Psoas muscle (tissue), 8 donors: ENCODE results near the gene LETM1. TPM values are rescaled to one million over a fixed set of nuclear protein-coding genes. Genes with fewer than 3 reads are reported as not detected.

ENCODE experiments used
- ATAC-seq, 4 donors: fragments of 200-7000 bp; cut with Tn5 transposase; one replicate each; pipeline ENCODE4 v1.9.1; 2020; ENCODE audit warnings: moderate library complexity in 3 of 4, mild to moderate bottlenecking in 2 of 4
- DNase-seq, 2 donors: peaks; one replicate each; pipeline ENCODE4 v3.0.0-alpha.2; 2020
- H3K27ac ChIP-seq: fragments of 200-600 bp; one replicate; pipeline ENCODE4 v1.8.0; 2022
- H3K27me3 ChIP-seq, 3 donors: fragments of 200-600 bp in 1 of 3; one replicate each; pipeline versions ENCODE4 v1.6.1 to v1.8.0; 2013 to 2022; ENCODE audit warnings: low read length in 2 of 3, mild to moderate bottlenecking in 2 of 3, moderate library complexity in 1 of 3; ENCODE audit not compliant: insufficient read depth in 3 of 3
- H3K36me3 ChIP-seq, 2 donors: fragments of 200-600 bp in 1 of 2; one replicate each; pipeline versions ENCODE4 v1.6.1 to v1.8.0; 2013 to 2022; ENCODE audit warnings: low read depth in 1 of 2, mild to moderate bottlenecking in 1 of 2, moderate library complexity in 1 of 2; ENCODE audit not compliant: insufficient read depth in 1 of 2
- H3K4me1 ChIP-seq: fragments of 200-600 bp; one replicate; pipeline ENCODE4 v1.8.0; 2022
- H3K4me3 ChIP-seq: fragments of 200-600 bp; one replicate; pipeline ENCODE4 v1.8.0; 2022; ENCODE audit warnings: mild to moderate bottlenecking
- H3K9me3 ChIP-seq: fragments of 200-600 bp; one replicate; pipeline ENCODE4 v1.8.0; 2022
- WGBS, 3 donors: extraction: QIAGEN DNeasy Blood & Tissue Kit; methylation state at CpG; one replicate each; pipeline versions ENCODE4 v1.1.6 to v1.1.7; 2013; 5-methylcytosine and 5-hydroxymethylcytosine counted together
- intact Hi-C, 2 donors: fragments of 100-400 bp; cut with DNase I; formaldehyde crosslinking; loops; one replicate each; pipeline versions ENCODE4 v1.11.0 to v1.14.2; 2022
- polyA plus RNA-seq, 3 donors: library from polyadenylated mRNA; stranded (reverse); fragments of 200-250 nt; gene quantifications; one replicate each; pipeline ENCODE4 v1.2.3, GENCODE V29; 2013
- total RNA-seq, 4 donors: library from RNA; stranded (reverse); fragmentation: NEBNext Ultra II Directional in 2 of 4; extraction: Animal tissue kit (Norgen Biotek cat#: 25700) in 2 of 4; gene quantifications; one replicate each; pipeline versions ENCODE4 v1.2.1 to v1.2.4, GENCODE V29; 2021 to 2023
- TF ChIP-seq, protein P1 (sequence below): fragments of 200-600 bp; IDR thresholded peaks from one replicate; pipeline ENCODE4 v1.8.0; 2022; ENCODE audit warnings: antibody characterized with exemption
- donor health status: healthy with polysubstance abuse.
- donor health status: DM: no; HTN: no; CAD: no; lungs with moderate emphysema.
- donor health status: Bipolar disorder and iron deficiency.
- donor health status: healthy.
- donor health status: DM: yes; HTN: yes; CAD: no.
- donor health status: DM: no; HTN: no; CAD: no.
- donor health status: DM: no; HTN: no; CAD: no.
- donor health status: DM: yes; HTN: yes; CAD: no.

LETM1 gene
- total and polyA plus RNA-seq, 7 donors, result 14.1 to 50.3 (median 26.8) TPM

DNA sequence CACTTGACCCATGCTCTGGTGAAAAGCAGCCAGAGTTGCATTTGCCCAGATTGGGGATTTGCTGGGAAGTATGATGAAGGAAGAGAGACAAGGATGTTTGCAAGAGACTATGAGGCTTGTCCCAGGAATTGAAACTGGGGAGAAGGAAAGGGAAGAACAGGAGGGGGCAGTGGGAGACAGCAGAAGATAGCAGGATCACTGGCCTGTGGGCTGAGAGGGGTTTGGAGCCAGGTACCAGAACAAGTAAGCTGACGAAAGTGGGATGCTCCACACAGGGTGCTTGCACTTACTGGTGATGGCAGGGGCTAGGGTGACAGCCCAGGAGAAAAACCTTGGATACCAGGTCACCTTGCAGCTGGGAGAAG lies 3.4 kb upstream of the LETM1 start:
- no peak overlapping the region for H3K27ac ChIP-seq
- H3K4me1 ChIP-seq, result peaks cover 12% of the 10 kb centered on the region
- no peaks in the 10 kb centered on the region for H3K9me3 ChIP-seq
- H3K36me3 ChIP-seq, result no peaks in the 10 kb centered on the region
- no peak for DNase-seq
- H3K4me3 ChIP-seq, result no peak overlapping the region
- TF ChIP-seq, protein P1, sequence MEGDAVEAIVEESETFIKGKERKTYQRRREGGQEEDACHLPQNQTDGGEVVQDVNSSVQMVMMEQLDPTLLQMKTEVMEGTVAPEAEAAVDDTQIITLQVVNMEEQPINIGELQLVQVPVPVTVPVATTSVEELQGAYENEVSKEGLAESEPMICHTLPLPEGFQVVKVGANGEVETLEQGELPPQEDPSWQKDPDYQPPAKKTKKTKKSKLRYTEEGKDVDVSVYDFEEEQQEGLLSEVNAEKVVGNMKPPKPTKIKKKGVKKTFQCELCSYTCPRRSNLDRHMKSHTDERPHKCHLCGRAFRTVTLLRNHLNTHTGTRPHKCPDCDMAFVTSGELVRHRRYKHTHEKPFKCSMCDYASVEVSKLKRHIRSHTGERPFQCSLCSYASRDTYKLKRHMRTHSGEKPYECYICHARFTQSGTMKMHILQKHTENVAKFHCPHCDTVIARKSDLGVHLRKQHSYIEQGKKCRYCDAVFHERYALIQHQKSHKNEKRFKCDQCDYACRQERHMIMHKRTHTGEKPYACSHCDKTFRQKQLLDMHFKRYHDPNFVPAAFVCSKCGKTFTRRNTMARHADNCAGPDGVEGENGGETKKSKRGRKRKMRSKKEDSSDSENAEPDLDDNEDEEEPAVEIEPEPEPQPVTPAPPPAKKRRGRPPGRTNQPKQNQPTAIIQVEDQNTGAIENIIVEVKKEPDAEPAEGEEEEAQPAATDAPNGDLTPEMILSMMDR, result no peak
- intact Hi-C loops, result loop anchor here in 1 of 2 donors (5.0 kb wide), 1 partner anchor 38 kb away; no protein-coding TSS in a partner anchor
- WGBS, 3 donors, result 76 to 100% (median 86%) methylated on average over 1 of the region's 1 CpG
- ATAC-seq, result no peak
- H3K27me3 ChIP-seq, result peaks cover 0 to 18% (median 5%) of the 10 kb centered on the region in 3 donors

DNA sequence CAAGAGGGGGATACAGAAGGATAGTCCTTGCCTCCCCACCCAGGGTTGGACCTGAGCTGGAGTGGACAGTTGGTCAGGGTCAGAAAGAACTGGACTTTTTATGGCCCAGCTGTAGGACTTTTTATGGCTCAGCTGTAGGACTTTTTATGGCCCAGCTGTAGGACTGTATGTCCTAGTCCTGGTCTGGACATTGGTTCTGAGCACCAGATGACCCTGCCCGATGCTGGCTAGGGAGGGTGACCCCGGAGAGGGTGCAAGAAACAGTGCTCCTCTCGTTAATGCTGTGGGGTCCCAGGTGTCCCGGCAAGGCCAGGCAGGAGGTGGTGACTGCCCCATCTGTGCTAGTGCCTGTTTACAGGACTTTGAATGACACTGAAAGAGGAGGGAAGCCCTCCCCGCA lies 2.0 kb upstream of the LETM1 start:
- 51 to 57% (median 53%) methylated on average over 5 of the region's 5 CpGs for WGBS, 3 donors

DNA sequence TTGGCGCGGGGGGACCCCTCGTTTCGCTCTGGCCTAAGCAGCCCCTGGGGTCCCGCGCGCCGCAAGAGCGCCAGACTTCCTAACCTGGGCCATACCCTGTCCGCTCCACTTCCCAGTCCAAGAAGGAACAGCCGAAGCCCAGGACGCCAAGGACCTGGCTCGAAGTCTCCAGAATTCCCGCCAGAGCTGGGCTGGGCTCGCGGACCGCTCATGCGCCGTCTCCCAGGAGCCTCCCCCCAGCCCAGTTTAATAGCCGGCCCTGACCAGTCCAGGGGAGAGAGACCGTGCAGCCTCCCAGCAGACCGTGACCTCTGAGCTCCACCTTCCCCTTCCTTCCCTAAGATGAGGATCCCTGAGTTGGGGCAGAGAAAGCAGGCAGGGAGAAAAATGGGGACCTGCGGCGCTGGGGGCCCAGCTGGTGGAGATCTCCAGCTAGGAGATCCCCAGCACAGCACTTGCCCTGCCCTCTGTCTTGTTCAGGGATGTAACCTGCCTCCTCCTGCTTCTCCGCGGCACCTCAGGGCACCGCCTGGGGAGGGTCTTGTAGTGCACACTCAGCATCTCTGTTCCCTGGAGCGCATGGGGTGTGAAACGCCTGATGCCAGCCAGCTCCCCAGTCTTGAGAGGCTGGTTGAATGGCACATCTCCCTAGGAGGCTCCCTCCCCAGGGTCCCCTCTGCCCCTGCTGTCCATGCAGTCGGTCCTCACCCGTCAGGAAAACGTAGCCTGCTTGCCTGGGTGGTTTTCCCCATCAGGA lies 1.2 kb upstream of the LETM1 start:
- peak; percentile 1 to 8 (median 2) for ATAC-seq
- intact Hi-C loops, result loop anchor here in 1 of 2 donors (5.0 kb wide), 1 partner anchor 40 kb away; no protein-coding TSS in a partner anchor

More for the DNA sequence above, 2.0 kb upstream of the LETM1 start:
- ATAC-seq (no peak), DNase-seq (no peak)
- no peak overlapping the region for H3K27ac ChIP-seq
- H3K4me1 ChIP-seq, result peaks cover 20% of the 10 kb centered on the region
- intact Hi-C loops, result loop anchor here in 1 of 2 donors (5.0 kb wide), 1 partner anchor 39 kb away; no protein-coding TSS in a partner anchor
- H3K36me3 ChIP-seq, result peaks cover 0 to 6% of the 10 kb centered on the region in 2 donors
- no peaks in the 10 kb centered on the region for H3K9me3 ChIP-seq
- TF ChIP-seq, protein P1, result no peak
- no peak overlapping the region for H3K4me3 ChIP-seq
- peaks cover 0 to 5% (median 3%) of the 10 kb centered on the region in 3 donors for H3K27me3 ChIP-seq

DNA sequence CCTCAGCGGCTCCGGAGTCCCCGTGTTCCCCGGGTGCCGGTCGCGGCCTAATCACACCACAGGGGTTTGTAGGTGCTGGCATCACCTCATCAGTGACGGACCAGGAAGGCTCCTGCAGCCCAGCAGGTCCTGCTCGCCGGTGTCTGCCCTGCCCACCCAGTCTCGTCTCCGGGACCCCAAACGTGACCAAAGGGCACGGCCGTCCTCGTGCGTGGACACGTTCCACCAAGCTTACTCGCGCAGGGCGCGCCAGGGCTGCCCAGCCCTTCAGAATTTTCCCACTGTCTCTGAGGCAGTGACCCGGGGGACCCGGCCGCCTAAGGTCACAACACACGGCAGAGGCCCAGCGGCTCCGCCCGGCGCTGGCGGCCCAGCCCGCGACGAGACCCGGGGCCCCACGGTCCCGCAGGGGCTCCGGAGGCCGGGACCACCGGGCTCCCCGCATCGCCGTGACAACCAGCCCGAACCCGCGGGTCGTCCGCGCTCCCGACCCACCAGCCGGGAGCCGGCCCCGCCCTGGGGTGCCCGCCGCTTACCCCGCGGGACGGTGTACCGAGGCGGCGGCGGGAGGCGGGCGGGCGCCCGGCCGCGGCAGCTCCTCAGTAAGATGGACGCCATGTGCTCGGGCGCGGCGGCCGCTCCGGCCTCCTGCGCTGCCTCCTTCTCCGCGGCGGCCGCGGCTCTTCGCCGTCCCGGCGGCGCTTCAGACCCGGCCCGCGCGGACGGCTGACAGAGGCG lies 454 bp downstream of the LETM1 start:
- intact Hi-C loops, result loop anchor here in 1 of 2 donors (5.0 kb wide), 1 partner anchor 42 kb away; no protein-coding TSS in a partner anchor
- peaks cover 36% of the 10 kb centered on the region for H3K4me1 ChIP-seq
- H3K36me3 ChIP-seq, result peaks cover 0 to 6% of the 10 kb centered on the region in 2 donors
- DNase-seq (peak; percentile 47 to 70), ATAC-seq (peak; percentile 31 to 57 (median 34))
- no peaks in the 10 kb centered on the region for H3K9me3 ChIP-seq
- H3K27me3 ChIP-seq, result no peaks in the 10 kb centered on the region
- WGBS, 3 donors, result 1 to 2% (median 1%) methylated on average over 30 to 91 of the region's 92 CpGs
- TF ChIP-seq, protein P1, result no peak
- H3K27ac ChIP-seq, result peak overlapping the region; percentile 79
- H3K4me3 ChIP-seq, result peak overlapping the region; percentile 95

More for the DNA sequence above, 1.2 kb upstream of the LETM1 start:
- H3K36me3 ChIP-seq, result peaks cover 0 to 6% of the 10 kb centered on the region in 2 donors
- H3K4me3 ChIP-seq, result peak overlapping the region; percentile 95
- H3K9me3 ChIP-seq, result no peaks in the 10 kb centered on the region
- peak in 1 of 2 donors; percentile 35 for DNase-seq
- no peaks in the 10 kb centered on the region for H3K27me3 ChIP-seq
- H3K27ac ChIP-seq, result peak overlapping the region; percentile 79
- peaks cover 24% of the 10 kb centered on the region for H3K4me1 ChIP-seq
- WGBS, 3 donors, result 22 to 27% (median 23%) methylated on average over 27 to 32 of the region's 32 CpGs
- TF ChIP-seq, protein P1, result no peak
